K562 (cell line): ENCODE measurements around the gene PEX11A. TPM values are rescaled to one million over a fixed set of nuclear protein-coding genes. Genes with fewer than 3 reads are reported as not detected.

Experiments
- ATAC-seq: fragments of 200-7000 bp; cut with Tn5 transposase; 3 replicates; pipeline ENCODE4 v1.9.1; 2020; ENCODE audit warnings: moderate library complexity
- BruUV-seq: library from RNA; stranded (reverse); fragments of 400-500 nt; replicated peaks from 2 replicates; lab custom pipeline; 2021; lab: Mats Ljungman, UMichigan
- CTCF ChIA-PET: fragments of 300-600 bp; formaldehyde crosslinking; extraction: SDS; loops from one replicate; lab custom pipeline; 2021; ENCODE audit warnings: low intra/inter-chr PET ratio; lab: Yijun Ruan, JAX
- POLR2A ChIA-PET: fragments of 300-600, 350-650 bp; sonication (Branson Sonifier 250); formaldehyde crosslinking; extraction: SDS; loops from one replicate; lab custom pipeline; 2021; ENCODE audit warnings: antibody characterized with exemption, inconsistent platforms; lab: Yijun Ruan, JAX
- DNase-seq, 4 experiments: peaks; one replicate each; pipeline versions ENCODE4 v3.0.0 to v3.0.0-alpha.2; 2011 to 2018; ENCODE audit warnings: low spot score in 3 of 4, mixed read lengths in 3 of 4; ENCODE audit errors: extremely low read depth in 1 of 4
- FAIRE-seq: peaks from 2 replicates; lab custom pipeline; 2011; peaks lifted over from hg19 to GRCh38; lab: Jason Lieb, UNC
- H2AFZ ChIP-seq: 2 replicates; pipeline ENCODE4 v1.6.0; 2011; ENCODE audit warnings: low read depth, low read length, control low read depth, inconsistent platforms
- H3K27ac ChIP-seq: fragments of 200-600 bp; 3 replicates; pipeline ENCODE4 v1.8.0; 2011; ENCODE audit warnings: low read depth, mild to moderate bottlenecking, control low read depth, inconsistent platforms, low read length, moderate library complexity, mixed read lengths; ENCODE audit errors: extremely low read depth
- H3K27me3 ChIP-seq, 2 experiments: fragments of 300-600 bp in 1 of 2; 2 replicates in 1 of 2; 3 replicates in 1 of 2; pipeline versions ENCODE4 v1.6.0 to v1.8.0; 2011; ENCODE audit warnings: inconsistent platforms in 2 of 2, low read length in 2 of 2, mild to moderate bottlenecking in 1 of 2, mixed read lengths in 1 of 2, moderate library complexity in 1 of 2; ENCODE audit not compliant: control insufficient read depth in 2 of 2, insufficient read depth in 2 of 2
- H3K36me3 ChIP-seq: fragments of 300-600 bp; 3 replicates; pipeline ENCODE4 v1.8.0; 2011; ENCODE audit warnings: mild to moderate bottlenecking, low read length, inconsistent platforms; ENCODE audit not compliant: control insufficient read depth, insufficient read depth
- H3K4me1 ChIP-seq, 2 experiments: fragments of 200-600 bp in 1 of 2; replicated peaks in 1 of 2; 2 replicates in 1 of 2; 3 replicates in 1 of 2; pipeline versions ENCODE4 v1.5.1 to v1.8.0; 2011; ENCODE audit warnings: inconsistent platforms in 2 of 2, low read length in 2 of 2, mild to moderate bottlenecking in 1 of 2, mixed read lengths in 1 of 2, moderate library complexity in 1 of 2; ENCODE audit not compliant: control insufficient read depth in 2 of 2, insufficient read depth in 2 of 2
- H3K4me2 ChIP-seq: 2 replicates; pipeline ENCODE4 v1.6.1; 2011; ENCODE audit warnings: low read length, control low read depth, inconsistent platforms, mixed read lengths; ENCODE audit not compliant: insufficient read depth
- H3K4me3 ChIP-seq: fragments of 200-600 bp; sonication (generic), shearing (Covaris generic); 2 replicates; pipeline ENCODE4 v1.5.1; 2016; ENCODE audit warnings: control low read depth, inconsistent platforms
- H3K79me2 ChIP-seq: fragments of 200-600 bp; 3 replicates; pipeline ENCODE4 v1.8.0; 2011; ENCODE audit warnings: low read length, inconsistent platforms; ENCODE audit not compliant: control insufficient read depth, insufficient read depth
- H3K9ac ChIP-seq, 2 experiments: 2 replicates each; pipeline versions ENCODE4 v1.6.0 to v1.6.1; 2011; ENCODE audit warnings: low read depth in 2 of 2, low read length in 2 of 2, control low read depth in 1 of 2, inconsistent platforms in 1 of 2, mild to moderate bottlenecking in 1 of 2, mixed read lengths in 1 of 2; ENCODE audit not compliant: insufficient read depth in 1 of 2
- H3K9me1 ChIP-seq: one replicate; pipeline ENCODE4 v1.6.0; 2011; ENCODE audit warnings: inconsistent platforms, mild to moderate bottlenecking, low read length, moderate library complexity; ENCODE audit not compliant: control insufficient read depth, insufficient read depth
- H3K9me3 ChIP-seq: replicated peaks from 2 replicates; pipeline ENCODE4 v1.5.1; 2011; ENCODE audit warnings: low read depth, low read length, inconsistent platforms; ENCODE audit not compliant: control insufficient read depth, insufficient read depth
- H4K20me1 ChIP-seq: replicated peaks from 2 replicates; pipeline ENCODE4 v1.6.1; 2011; ENCODE audit warnings: low read length, inconsistent platforms, mixed read lengths; ENCODE audit not compliant: control insufficient read depth, insufficient read depth
- CHD2 ChIP-seq: IDR thresholded peaks from 2 replicates; pipeline ENCODE4 v1.6.1; 2011; ENCODE audit warnings: low read depth, low read length
- GTF3C2 ChIP-seq: IDR thresholded peaks from 3 replicates; pipeline ENCODE4 v1.6.1; 2011; ENCODE audit warnings: borderline replicate concordance, mild to moderate bottlenecking, moderate library complexity; ENCODE audit not compliant: insufficient read length; ENCODE audit errors: extremely low read depth
- ZBTB9 ChIP-seq: fragments of 450-650 bp; formaldehyde crosslinking; IDR thresholded peaks from 2 replicates; pipeline ENCODE4 v1.4.0; 2020; ENCODE audit warnings: mild to moderate bottlenecking, moderate library complexity
- ZHX1 ChIP-seq: fragments of 150-350 bp; conservative IDR thresholded peaks from 2 replicates; pipeline ENCODE4 v1.6.1; 2014; ENCODE audit warnings: low read length
- WGBS: fragments of 100-300 bp; shearing (Covaris generic); methylation state at CpG from one replicate; pipeline ENCODE4 v1.1.6; 2016; ENCODE audit warnings: low coverage, mixed read lengths; ENCODE audit not compliant: insufficient coverage; ENCODE audit errors: missing lambda C conversion rate; 5-methylcytosine and 5-hydroxymethylcytosine counted together
- in situ Hi-C: fragments of 300-500 bp; cut with MboI; formaldehyde crosslinking; loops from 4 replicates; pipeline ENCODE4 v1.15.0; 2018; ENCODE audit warnings: inconsistent platforms, mixed read lengths
- intact Hi-C: fragments of 100-400 bp; cut with micrococcal nuclease; formaldehyde crosslinking; loops from 2 replicates; pipeline ENCODE4 v1.14.2; 2022
- polyA plus RNA-seq, 8 experiments: library from polyadenylated mRNA; depleted of rRNA in 4 of 8; stranded (reverse) in 5 of 8; unstranded in 3 of 8; fragments of >200 nt; fragmentation: Nextera tagmentation in 2 of 8; fragmentation: Illumina TruSeq in 1 of 8; extraction: Ambion mirVana in 2 of 8; extraction: Trizol in 1 of 8; gene quantifications; 2 replicates each; pipeline versions ENCODE4 v1.2.1 to v1.2.3, GENCODE V29; 2011 to 2014; ENCODE audit warnings: inconsistent platforms in 1 of 8, missing spikeins in 1 of 8
- total RNA-seq, 7 experiments: library from RNA; depleted of rRNA in 6 of 7; stranded (reverse); fragments of >200 nt in 6 of 7; fragmentation: Illumina TruSeq in 2 of 7; extraction: Trizol in 2 of 7; gene quantifications; 2 replicates each; pipeline versions ENCODE4 v1.2.1 to v1.2.3, GENCODE V29; 2011 to 2021; ENCODE audit warnings: low replicate concordance in 1 of 7

PEX11A gene
- total and polyA plus RNA-seq, 9 of the 15 experiments (the other 6 are each of a cell fraction or from before 2014, with no cell fraction given) = not detected

- TF ChIP-seq GTF3C2 (no peak), ZBTB9 (CRISPR knock-in tag) (no peak), ZHX1 (no peak), CHD2 (no peak)
- TF ChIP-seq, all 486 proteins: peak for 0
- H3K27ac ChIP-seq = no peak overlapping the region
- H4K20me1 ChIP-seq = no peaks in the 10 kb centered on the region
- intact Hi-C loops = no loop called here
- H3K79me2 ChIP-seq = no peaks in the 10 kb centered on the region
- ChIA-PET POLR2A (no interaction called here), CTCF (no interaction called here)
- no peaks in the 10 kb centered on the region for H3K4me1 ChIP-seq
- WGBS = 0% methylated on average over 2 of the region's 2 CpGs
- in situ Hi-C loops = no loop called here
- ATAC-seq (no peak), DNase-seq (no peak), FAIRE-seq (no peak)
- H2AFZ ChIP-seq = no peak overlapping the region
- no TSS peak for BruUV-seq
- H3K36me3 ChIP-seq = no peaks in the 10 kb centered on the region
- peaks cover 11 to 18% of the 10 kb centered on the region in 2 experiments for H3K27me3 ChIP-seq
- H3K4me2 ChIP-seq = no peak overlapping the region
- H3K9ac ChIP-seq = no peak overlapping the region
- no peaks in the 10 kb centered on the region for H3K9me1 ChIP-seq
- no peak overlapping the region for H3K4me3 ChIP-seq
- H3K9me3 ChIP-seq = no peaks in the 10 kb centered on the region
Measured at GRCh38 chr15:89714775-89715174, 24.2 kb upstream of the PEX11A start.
